Measurements from ENCODE around the gene CNN1. TPM values are rescaled to one million over a fixed set of nuclear protein-coding genes. Genes with fewer than 3 reads are reported as not detected.

The CNN1 gene
- total and polyA plus RNA-seq, 11 donors = 68.6 to 979 (median 164) TPM

- Histone ChIP-seq H3K36me3 (peaks cover 0 to 49% (median 21%) of the 10 kb centered on the region in 9 donors), H3K27ac (no peak overlapping the region), H3K4me3 (no peak overlapping the region), H3K27me3 (no peaks in the 10 kb centered on the region), H3K4me1 (no peaks in the 10 kb centered on the region), H3K9me3 (no peaks in the 10 kb centered on the region)
- intact Hi-C loops (cut with DNase I) = loop anchor here in 3 of 10 donors (5.0 to 10.0 kb wide), 2 partner anchors 89 to 92 kb away; no protein-coding TSS in a partner anchor
- DNase-seq (no peak), ATAC-seq (no peak)
- 88 to 93% (median 90%) methylated on average over 7 to 10 of the region's 10 CpGs for WGBS, 4 donors
- TF ChIP-seq POLR2A (IDR thresholded peaks at IDR 0.05) (no peak), CTCF (IDR thresholded peaks at IDR 0.05) (no peak)
Measured at GRCh38 chr19:11495481-11495880, 43.2 kb upstream of the CNN1 start.

- intact Hi-C loops (cut with DNase I) = loop anchor here in 5 of 10 donors (2.0 to 10.0 kb wide), 4 partner anchors 89 to 93 kb away; no protein-coding TSS in a partner anchor
- 93 to 100% (median 96%) methylated on average over 4 to 22 of the region's 22 CpGs for WGBS, 4 donors
Measured at GRCh38 chr19:11495885-11496284, 42.8 kb upstream of the CNN1 start.

GRCh38 chr19:11496391-11497163 is 42.1 kb upstream of the CNN1 start:
- Histone ChIP-seq H3K4me1 (no peaks in the 10 kb centered on the region), H3K9me3 (no peaks in the 10 kb centered on the region), H3K36me3 (peaks cover 0 to 49% (median 21%) of the 10 kb centered on the region in 9 donors), H3K4me3 (no peak overlapping the region), H3K27ac (no peak overlapping the region), H3K27me3 (no peaks in the 10 kb centered on the region)
- peak in 3 of 5 donors; percentile 57 to 86 (median 59) for DNase-seq
- peak in 3 of 4 donors; percentile 59 to 64 (median 61) for ATAC-seq
- intact Hi-C loops (cut with DNase I) = loop anchor here in 5 of 10 donors (2.0 to 10.0 kb wide), 4 partner anchors 88 to 92 kb away; no protein-coding TSS in a partner anchor
- 72 to 78% (median 74%) methylated on average over 17 of the region's 17 CpGs for WGBS, 4 donors
- TF ChIP-seq CTCF (IDR thresholded peaks at IDR 0.05) (peak; percentile 37 to 65 (median 58)), POLR2A (IDR thresholded peaks at IDR 0.05) (no peak)

More at GRCh38 chr19:11495885-11496284, 42.8 kb upstream of the CNN1 start:
- ATAC-seq = no peak
- peaks cover 0 to 49% (median 21%) of the 10 kb centered on the region in 9 donors for H3K36me3 ChIP-seq
- TF ChIP-seq POLR2A (IDR thresholded peaks at IDR 0.05) (no peak), CTCF (IDR thresholded peaks at IDR 0.05) (no peak)
- no peaks in the 10 kb centered on the region for H3K27me3 ChIP-seq
- H3K4me1 ChIP-seq = no peaks in the 10 kb centered on the region
- H3K4me3 ChIP-seq = no peak overlapping the region
- no peak for DNase-seq
- no peak overlapping the region for H3K27ac ChIP-seq
- no peaks in the 10 kb centered on the region for H3K9me3 ChIP-seq

- no peak for TF ChIP-seq POLR2A (IDR thresholded peaks at IDR 0.05)
- TF ChIP-seq CTCF (IDR thresholded peaks at IDR 0.05) = no peak
- no peak overlapping the region for H3K4me3 ChIP-seq
- H3K27ac ChIP-seq = no peak overlapping the region
- no peaks in the 10 kb centered on the region for H3K9me3 ChIP-seq
- H3K36me3 ChIP-seq = peaks cover 0 to 32% (median 19%) of the 10 kb centered on the region in 9 donors
- no peaks in the 10 kb centered on the region for H3K27me3 ChIP-seq
- H3K4me1 ChIP-seq = no peaks in the 10 kb centered on the region
- ATAC-seq = no peak
- intact Hi-C loops (cut with DNase I) = loop anchor here in 3 of 10 donors (5.0 to 10.0 kb wide), 2 partner anchors 86 to 88 kb away; no protein-coding TSS in a partner anchor
- 79 to 92% (median 90%) methylated on average over 6 of the region's 6 CpGs for WGBS, 4 donors
- DNase-seq = no peak
Measured at GRCh38 chr19:11499220-11499726, 39.4 kb upstream of the CNN1 start.

All from heart left ventricle (tissue), 16 donors.